GM12878 (cell line): ENCODE data around the gene TULP4.

Experiments used
- CEBPB ChIP-seq, 2 experiments: fragments of 150-350 bp in 1 of 2; IDR thresholded peaks; 2 replicates each; pipeline ENCODE4 v1.6.1; 2012 to 2014; ENCODE audit warnings: low read depth in 2 of 2, low read length in 2 of 2, borderline replicate concordance in 1 of 2, inconsistent platforms in 1 of 2
- CHD2 ChIP-seq: IDR thresholded peaks from 2 replicates; pipeline ENCODE4 v1.6.1; 2011; ENCODE audit warnings: low read depth, low read length, improper control_type of control experiment, borderline replicate concordance
- POLR2AphosphoS5 ChIP-seq: IDR thresholded peaks from 2 replicates; pipeline ENCODE4 v1.6.1; 2011; ENCODE audit warnings: mild to moderate bottlenecking, low read length, inconsistent platforms
- RBBP5 ChIP-seq: fragments of 200-600 bp; sonication (generic); conservative IDR thresholded peaks from 2 replicates; pipeline ENCODE4 v1.6.1; 2016
- RFX5 ChIP-seq: IDR thresholded peaks from 2 replicates; pipeline ENCODE4 v1.6.1; 2011; ENCODE audit warnings: low read depth, low read length, improper control_type of control experiment
- SIN3A ChIP-seq: IDR thresholded peaks from 2 replicates; pipeline ENCODE4 v1.6.1; 2012; ENCODE audit warnings: low read depth, low read length, improper control_type of control experiment
- SUZ12 ChIP-seq: fragments of 200-600 bp; sonication (generic); IDR thresholded peaks from one replicate; pipeline ENCODE4 v1.6.1; 2018; ENCODE audit warnings: antibody characterized with exemption, mild to moderate bottlenecking; ENCODE audit not compliant: unreplicated experiment
- ZNF24 ChIP-seq: fragments of 450-650 bp; IDR thresholded peaks from 2 replicates; pipeline ENCODE4 v1.6.1; 2017; ENCODE audit warnings: antibody characterized with exemption, mild to moderate bottlenecking
- ZSCAN29 ChIP-seq: fragments of 450-650 bp; IDR thresholded peaks from 2 replicates; pipeline ENCODE4 v1.6.1; 2017; ENCODE audit warnings: mild to moderate bottlenecking, moderate library complexity
- TF ChIP-seq, protein P1 (sequence below): IDR thresholded peaks from 2 replicates; pipeline ENCODE4 v1.6.1; 2012; ENCODE audit warnings: low read depth, low read length, improper control_type of control experiment
- TF ChIP-seq, protein P2 (sequence below), 3 experiments: IDR thresholded peaks in 2 of 3; conservative IDR thresholded peaks in 1 of 3; 2 replicates each; pipeline ENCODE4 v1.5.1; 2011; ENCODE audit warnings: low read depth in 3 of 3, low read length in 3 of 3, mild to moderate bottlenecking in 3 of 3, control low read depth in 2 of 3, moderate library complexity in 2 of 3, inconsistent platforms in 1 of 3, mixed read lengths in 1 of 3; ENCODE audit not compliant: control insufficient read depth in 2 of 3, insufficient read depth in 1 of 3; ENCODE audit errors: extremely low read depth in 1 of 3

DNA sequence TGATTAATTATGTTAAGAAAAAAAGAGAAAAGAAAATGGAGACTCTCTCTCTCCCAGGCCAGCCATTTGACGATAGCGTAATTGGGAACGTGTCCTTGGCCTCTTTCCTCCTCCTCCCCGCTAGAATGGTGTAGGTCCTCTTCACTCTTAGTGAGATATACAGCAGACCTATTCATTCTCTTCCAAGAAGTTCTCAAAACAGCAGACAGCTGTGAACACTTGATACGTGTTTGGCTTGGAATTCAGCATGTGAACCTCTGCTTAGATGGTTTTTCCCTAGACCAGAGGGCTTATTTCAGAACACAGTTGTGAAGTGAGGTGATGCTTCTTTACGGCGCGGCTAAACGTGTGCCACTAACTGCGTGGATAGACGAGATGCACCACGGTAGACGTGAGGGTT, 32.6 kb upstream of the TULP4 start:
- TF ChIP-seq, protein P1, sequence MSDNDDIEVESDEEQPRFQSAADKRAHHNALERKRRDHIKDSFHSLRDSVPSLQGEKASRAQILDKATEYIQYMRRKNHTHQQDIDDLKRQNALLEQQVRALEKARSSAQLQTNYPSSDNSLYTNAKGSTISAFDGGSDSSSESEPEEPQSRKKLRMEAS = no peak
- TF ChIP-seq CHD2 (no peak), RFX5 (no peak), POLR2AphosphoS5 (no peak), ZNF24 (no peak), CEBPB (IDR thresholded peaks at IDR 0.05; ENCODE audit: borderline replicate concordance in 1 of 2, low read depth in 2 of 2, low read length in 2 of 2) (no peak), ZSCAN29 (no peak), SIN3A (no peak), SUZ12 (no peak), RBBP5 (no peak)
- TF ChIP-seq, protein P2, sequence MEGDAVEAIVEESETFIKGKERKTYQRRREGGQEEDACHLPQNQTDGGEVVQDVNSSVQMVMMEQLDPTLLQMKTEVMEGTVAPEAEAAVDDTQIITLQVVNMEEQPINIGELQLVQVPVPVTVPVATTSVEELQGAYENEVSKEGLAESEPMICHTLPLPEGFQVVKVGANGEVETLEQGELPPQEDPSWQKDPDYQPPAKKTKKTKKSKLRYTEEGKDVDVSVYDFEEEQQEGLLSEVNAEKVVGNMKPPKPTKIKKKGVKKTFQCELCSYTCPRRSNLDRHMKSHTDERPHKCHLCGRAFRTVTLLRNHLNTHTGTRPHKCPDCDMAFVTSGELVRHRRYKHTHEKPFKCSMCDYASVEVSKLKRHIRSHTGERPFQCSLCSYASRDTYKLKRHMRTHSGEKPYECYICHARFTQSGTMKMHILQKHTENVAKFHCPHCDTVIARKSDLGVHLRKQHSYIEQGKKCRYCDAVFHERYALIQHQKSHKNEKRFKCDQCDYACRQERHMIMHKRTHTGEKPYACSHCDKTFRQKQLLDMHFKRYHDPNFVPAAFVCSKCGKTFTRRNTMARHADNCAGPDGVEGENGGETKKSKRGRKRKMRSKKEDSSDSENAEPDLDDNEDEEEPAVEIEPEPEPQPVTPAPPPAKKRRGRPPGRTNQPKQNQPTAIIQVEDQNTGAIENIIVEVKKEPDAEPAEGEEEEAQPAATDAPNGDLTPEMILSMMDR (IDR thresholded peaks at IDR 0.05 in 2 of 3, conservative IDR thresholded peaks at IDR 0.05 in 1 of 3; ENCODE audit: control insufficient read depth in 2 of 3, extremely low read depth in 1 of 3, insufficient read depth in 1 of 3, low read depth in 3 of 3, low read length in 3 of 3) = no peak
